HG03460 (cell line): ENCODE measurements around the gene ANKH.

ENCODE experiments used
- ATAC-seq: cut with Tn5 transposase; IDR thresholded peaks from one replicate; pipeline ENCODE4 v1.9.1; 2021; ENCODE audit not compliant: unreplicated experiment

The ANKH gene

DNA sequence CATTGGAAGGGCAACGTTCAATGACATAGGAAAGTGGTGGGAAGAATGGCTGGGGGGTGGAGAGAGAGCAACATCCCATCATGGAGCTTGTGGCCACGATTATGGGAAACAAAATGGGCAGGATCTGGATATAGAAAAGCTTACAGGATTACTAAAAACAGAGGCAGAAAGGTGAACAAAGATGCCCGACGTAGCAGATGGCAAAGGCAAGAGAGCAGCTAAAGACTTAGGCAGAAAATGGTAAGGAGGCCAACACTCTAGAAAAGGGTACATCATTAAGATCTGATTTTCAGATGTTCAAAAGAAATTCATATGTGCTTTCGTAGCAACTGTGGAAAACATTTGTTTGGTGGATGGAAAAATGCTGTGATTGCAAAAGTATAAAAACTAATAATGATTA lies 104.5 kb downstream of the ANKH start:
- no peak for ATAC-seq

- no peak for ATAC-seq
Measured at GRCh38 chr5:14766584-14766983, 105.0 kb downstream of the ANKH start.

DNA sequence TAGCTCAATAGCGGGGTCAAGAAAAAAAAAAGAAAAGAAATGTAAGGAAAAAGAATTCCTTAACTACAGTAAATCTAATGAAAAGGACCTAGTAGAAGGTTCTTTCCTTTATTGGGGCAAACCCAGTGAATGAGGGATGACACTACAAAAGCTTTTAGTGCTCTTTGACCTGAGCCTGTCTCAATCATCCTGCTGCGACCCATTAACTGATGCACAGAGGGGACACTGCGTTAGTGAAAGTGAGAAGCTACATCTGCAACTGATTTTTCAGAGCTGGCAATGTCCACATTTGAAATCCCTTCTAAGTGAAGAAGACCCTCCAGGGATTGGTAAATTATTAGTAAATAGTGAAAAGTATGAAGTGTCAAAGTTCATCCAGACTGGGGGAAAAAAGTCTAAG lies 106.0 kb downstream of the ANKH start:
- no peak for ATAC-seq

DNA sequence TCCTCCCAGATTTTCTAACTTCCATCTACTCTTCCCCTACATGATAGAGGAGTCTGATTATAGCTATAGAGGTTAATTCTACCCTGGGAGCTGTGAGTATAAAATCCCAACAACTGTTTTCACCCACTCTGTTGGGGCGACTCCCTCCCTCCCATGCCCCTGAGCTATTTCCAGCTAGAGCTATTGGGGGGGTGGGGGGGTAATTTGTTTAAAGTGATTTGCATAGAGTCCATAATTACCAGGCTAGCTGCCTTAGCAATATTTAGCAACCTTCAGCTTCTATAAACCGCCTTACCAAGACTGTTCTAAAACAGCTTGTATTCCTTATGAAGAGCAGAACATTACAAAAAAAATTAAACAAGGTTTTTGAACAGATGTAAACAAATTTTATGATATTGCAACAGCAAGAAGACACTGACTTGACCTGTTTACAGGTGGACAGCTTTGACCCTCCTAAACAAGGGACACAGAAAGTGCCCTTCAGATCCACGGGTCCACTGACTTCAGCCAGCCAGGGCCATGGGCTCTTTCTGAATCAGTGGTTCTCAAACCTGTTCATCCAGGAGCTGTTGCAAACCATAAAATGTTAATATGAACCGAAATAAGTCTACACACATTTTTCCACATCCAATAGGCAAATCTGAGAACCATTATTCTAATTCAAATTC lies 108.9 kb downstream of the ANKH start:
- no peak for ATAC-seq

DNA sequence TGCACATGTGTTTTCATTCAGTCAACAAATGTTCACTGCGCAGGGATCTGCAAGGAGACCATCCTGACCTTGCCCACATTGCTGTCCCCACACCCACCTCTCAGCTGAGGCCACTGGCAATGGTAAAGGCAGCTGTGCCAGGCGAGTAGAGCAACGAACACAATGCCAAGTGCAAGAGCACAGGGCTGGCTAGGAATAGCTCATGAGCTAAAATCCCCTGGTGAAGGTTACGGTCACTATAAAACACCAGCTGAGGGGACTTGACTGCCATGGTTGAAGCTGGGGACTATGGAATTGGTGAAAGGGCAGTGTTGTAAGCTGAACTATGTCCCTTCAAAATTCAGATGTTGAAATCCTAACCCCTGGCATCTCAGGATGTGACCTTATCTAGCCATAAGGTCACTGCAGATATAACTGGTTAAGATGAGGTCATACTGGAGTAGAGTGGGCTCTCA lies 111.0 kb downstream of the ANKH start:
- no peak for ATAC-seq

- no peak for ATAC-seq
Measured at GRCh38 chr5:14759744-14760547, 111.6 kb downstream of the ANKH start.

GRCh38 chr5:14757850-14758249 lies 113.7 kb downstream of the ANKH start:
- ATAC-seq: no peak

DNA sequence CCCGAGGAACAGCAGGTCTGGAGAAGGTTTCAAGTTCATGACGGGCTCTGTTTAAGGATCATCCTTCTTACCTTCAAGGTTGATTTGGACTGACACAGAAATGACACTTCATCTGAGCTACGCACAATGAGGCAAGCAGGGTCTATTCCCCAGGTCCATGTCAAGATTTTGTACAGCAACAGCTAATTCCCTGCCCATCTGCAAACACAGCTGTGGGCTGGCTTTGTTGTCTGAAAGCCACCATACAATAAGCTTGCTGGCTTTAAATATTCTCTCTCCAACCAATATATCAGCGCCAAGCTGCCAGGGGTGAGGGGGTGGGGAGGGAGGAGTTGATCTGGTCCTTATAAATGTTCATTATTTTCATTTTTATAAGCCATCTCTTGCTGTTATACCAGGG lies 115.1 kb downstream of the ANKH start:
- no peak for ATAC-seq

DNA sequence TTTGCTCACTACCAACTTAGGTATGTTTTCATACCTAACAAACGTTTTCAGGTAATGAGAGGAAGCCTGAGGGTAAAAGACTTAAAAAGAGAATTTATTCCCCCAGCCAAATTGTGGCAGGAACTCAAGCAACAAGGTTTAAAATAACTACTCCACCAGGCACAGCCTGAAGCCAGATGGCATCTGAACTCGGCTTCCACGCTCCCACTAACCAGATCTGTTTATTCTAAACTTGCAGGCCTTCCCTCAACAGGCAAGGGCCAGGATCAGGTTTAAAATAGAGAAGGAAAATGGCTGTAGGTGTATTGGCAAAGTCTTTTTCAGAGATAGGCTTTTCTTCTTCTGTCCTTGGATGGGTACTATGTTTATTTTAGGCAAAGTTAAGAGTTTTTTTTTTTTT lies 117.6 kb downstream of the ANKH start:
- no peak for ATAC-seq

GRCh38 chr5:14753292-14753691 lies 118.3 kb downstream of the ANKH start:
- ATAC-seq: no peak

GRCh38 chr5:14752497-14753071 lies 119.0 kb downstream of the ANKH start:
- ATAC-seq: no peak

- ATAC-seq: no peak
Measured at GRCh38 chr5:14750712-14751111, 120.9 kb downstream of the ANKH start.

GRCh38 chr5:14749579-14750101 lies 121.9 kb downstream of the ANKH start:
- ATAC-seq: no peak

DNA sequence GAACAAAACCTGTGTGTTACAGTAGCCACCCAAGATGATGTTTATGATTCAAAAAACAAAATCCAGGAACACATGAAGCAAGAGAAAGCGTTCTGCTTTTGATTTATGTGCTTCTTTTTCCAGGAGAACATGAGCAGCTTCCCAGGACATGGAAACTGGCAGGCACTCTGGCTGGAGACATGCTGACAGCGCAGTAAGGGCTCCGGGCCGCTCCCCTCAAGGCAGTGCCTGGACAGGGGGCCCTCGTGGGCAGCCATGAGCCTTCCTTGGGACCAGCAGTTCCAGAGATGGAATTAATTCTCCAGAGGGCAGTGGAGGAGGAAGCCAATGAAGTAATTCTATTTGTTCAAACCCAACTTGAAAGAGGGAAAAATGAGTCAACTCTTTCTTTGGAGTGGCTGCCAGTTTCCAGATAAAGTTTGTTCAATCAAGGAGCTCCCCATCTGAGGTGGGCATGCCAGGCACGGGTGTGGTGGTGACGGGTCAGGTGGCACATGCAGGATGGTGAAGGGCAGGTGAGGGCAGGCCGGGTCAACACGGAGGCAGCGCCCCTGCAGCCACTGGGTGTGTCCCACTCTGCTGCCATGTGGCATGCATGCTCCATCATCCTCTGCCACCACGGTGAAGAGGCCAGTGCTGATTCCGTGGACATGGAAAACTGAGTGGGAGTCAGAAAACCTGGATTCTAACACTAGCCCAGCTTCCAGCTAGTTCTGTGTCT lies 123.2 kb downstream of the ANKH start:
- no peak for ATAC-seq

GRCh38 chr5:14745753-14746152 lies 125.8 kb downstream of the ANKH start:
- ATAC-seq: no peak

DNA sequence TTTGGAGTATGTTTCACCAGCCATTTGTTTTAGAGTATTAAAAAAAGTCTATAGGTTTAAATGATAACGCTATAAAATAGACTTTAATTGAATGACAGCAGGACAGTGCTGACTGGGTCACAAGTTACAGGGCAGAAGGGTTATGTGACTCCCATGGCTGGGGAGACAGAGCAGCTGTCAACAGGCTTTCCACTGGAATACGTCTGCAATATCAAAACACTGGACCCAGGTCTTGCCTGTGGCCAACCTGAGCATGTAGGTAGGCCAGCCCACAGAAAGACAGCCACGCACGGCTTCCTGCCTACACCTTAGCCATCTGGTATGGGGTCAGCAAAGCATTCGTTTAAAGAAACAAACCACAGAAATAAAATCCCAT lies 126.4 kb downstream of the ANKH start:
- no peak for ATAC-seq

- ATAC-seq: no peak
Measured at GRCh38 chr5:14744296-14745187, 127.0 kb downstream of the ANKH start.

- ATAC-seq: no peak
Measured at GRCh38 chr5:14743601-14744295, 127.8 kb downstream of the ANKH start.

DNA sequence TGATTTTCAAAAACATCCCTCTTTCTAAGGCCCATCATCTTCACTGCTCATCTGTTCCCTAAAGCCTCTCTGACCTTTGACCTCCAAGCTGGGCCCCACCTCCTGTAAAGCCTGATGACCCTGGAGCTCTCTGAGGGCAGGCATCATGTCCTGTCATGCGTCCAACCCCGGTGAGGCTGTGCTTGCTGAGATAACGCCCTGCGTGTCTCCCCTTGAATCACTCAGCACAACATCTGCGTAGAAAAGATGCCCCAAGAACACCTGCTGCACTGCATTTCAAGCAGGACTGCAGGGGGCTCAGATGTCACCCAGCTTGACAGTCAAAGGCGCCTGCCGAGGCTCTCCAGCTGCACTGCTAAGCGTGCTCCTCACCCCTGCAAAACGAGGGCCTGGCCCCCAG lies 129.1 kb downstream of the ANKH start:
- ATAC-seq: no peak
